Loucy (cell line): ENCODE data around the gene RAB11FIP5.

Source experiments
- H2AFZ ChIP-seq: fragments of 200-600 bp; sonication (generic); 2 replicates; pipeline ENCODE4 v1.6.0; 2016; ENCODE audit warnings: antibody characterized with exemption, mild to moderate bottlenecking, low read length, moderate library complexity
- H3F3A ChIP-seq: fragments of 200-600 bp; 2 replicates; pipeline ENCODE4 v1.6.0; 2016; ENCODE audit warnings: antibody characterized with exemption, low read depth, mild to moderate bottlenecking
- H3K27me3 ChIP-seq: fragments of 200-600 bp; sonication (generic); 2 replicates; pipeline ENCODE4 v1.6.1; 2014; ENCODE audit warnings: low read length, mild to moderate bottlenecking; ENCODE audit not compliant: insufficient read depth, poor library complexity, severe bottlenecking
- H3K36me3 ChIP-seq: fragments of 200-600 bp; sonication (generic); 2 replicates; pipeline ENCODE4 v1.6.1; 2016; ENCODE audit warnings: low read length; ENCODE audit not compliant: insufficient read depth
- H3K4me1 ChIP-seq: fragments of 200-600 bp; sonication (generic); 2 replicates; pipeline ENCODE4 v1.5.1; 2014; ENCODE audit warnings: low read length, mild to moderate bottlenecking; ENCODE audit not compliant: insufficient read depth, poor library complexity, severe bottlenecking
- H3K4me2 ChIP-seq: fragments of 200-600 bp; sonication (generic); 2 replicates; pipeline ENCODE4 v1.6.0; 2014; ENCODE audit warnings: antibody characterized with exemption, low read length, low read depth, mild to moderate bottlenecking; ENCODE audit not compliant: poor library complexity, severe bottlenecking
- H3K4me3 ChIP-seq: fragments of 200-600 bp; sonication (generic); 2 replicates; pipeline ENCODE4 v1.5.1; 2014; ENCODE audit warnings: low read length, mild to moderate bottlenecking, mixed read lengths; ENCODE audit not compliant: poor library complexity, severe bottlenecking
- H3K79me2 ChIP-seq: fragments of 200-600 bp; sonication (generic); 2 replicates; pipeline ENCODE4 v1.6.1; 2014; ENCODE audit warnings: low read length; ENCODE audit not compliant: insufficient read depth
- H3K9ac ChIP-seq: fragments of 200-600 bp; sonication (generic); 2 replicates; pipeline ENCODE4 v1.6.0; 2014; ENCODE audit warnings: mild to moderate bottlenecking, low read depth, low read length, moderate library complexity; ENCODE audit not compliant: poor library complexity, severe bottlenecking
- H3K9me2 ChIP-seq: fragments of 200-600 bp; sonication (generic); replicated peaks from 2 replicates; pipeline ENCODE4 v1.6.1; 2016; ENCODE audit warnings: low read depth, low read length, mixed read lengths
- H3K9me3 ChIP-seq: fragments of 200-600 bp; sonication (generic); 2 replicates; pipeline ENCODE4 v1.6.1; 2014; ENCODE audit warnings: mild to moderate bottlenecking, antibody characterized with exemption, low read length, low read depth; ENCODE audit not compliant: insufficient read depth
- H4K20me1 ChIP-seq: fragments of 200-600 bp; sonication (generic); 2 replicates; pipeline ENCODE4 v1.6.0; 2014; ENCODE audit warnings: antibody characterized with exemption, low read length, mild to moderate bottlenecking; ENCODE audit not compliant: insufficient read depth, poor library complexity, severe bottlenecking
- EZH2phosphoT487 ChIP-seq: fragments of 200-600 bp; IDR thresholded peaks from 2 replicates; pipeline ENCODE4 v1.6.1; 2018; ENCODE audit warnings: antibody characterized with exemption, mild to moderate bottlenecking, moderate library complexity, borderline replicate concordance
- TF ChIP-seq, protein P1 (sequence below): fragments of 200-600 bp; sonication (generic); conservative IDR thresholded peaks from 2 replicates; pipeline ENCODE4 v1.5.1; 2014; ENCODE audit warnings: mild to moderate bottlenecking, antibody characterized with exemption, low read length

Gene RAB11FIP5

DNA sequence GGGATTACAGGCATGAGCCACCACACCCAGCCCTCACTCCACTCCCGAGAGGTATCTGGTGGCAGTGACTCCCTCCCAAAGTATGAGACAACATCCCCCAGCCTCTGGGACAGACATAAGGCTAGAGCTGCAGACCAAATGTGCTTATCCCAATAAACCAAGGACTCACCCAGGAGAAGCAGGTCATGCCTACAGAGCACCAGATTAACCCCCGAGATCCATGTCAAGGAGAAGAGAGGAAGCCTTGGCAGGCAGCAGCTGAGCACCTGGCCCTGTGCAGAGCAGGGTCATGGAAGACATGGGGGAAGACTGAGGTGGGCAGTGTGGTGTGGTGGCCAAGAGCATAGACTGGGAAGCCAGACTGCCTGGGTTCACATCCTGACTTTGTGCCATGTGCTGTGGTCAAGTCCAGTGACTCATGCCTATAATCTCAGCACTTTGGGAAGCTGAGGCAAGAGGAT lies 7.2 kb downstream of the RAB11FIP5 start:
- peaks cover 14% of the 10 kb centered on the region; the same call in 1 of the 2 replicates for H3K79me2 ChIP-seq
- H3F3A ChIP-seq, result no peaks in the 10 kb centered on the region
- H3K9ac ChIP-seq, result no peak overlapping the region
- H3K36me3 ChIP-seq, result no peaks in the 10 kb centered on the region
- H4K20me1 ChIP-seq, result no peaks in the 10 kb centered on the region
- H3K4me1 ChIP-seq, result peaks cover 62% of the 10 kb centered on the region
- no peaks in the 10 kb centered on the region for H3K9me2 ChIP-seq
- no peak overlapping the region for H2AFZ ChIP-seq
- no peak overlapping the region for H3K4me3 ChIP-seq
- H3K4me2 ChIP-seq, result no peak overlapping the region
- no peaks in the 10 kb centered on the region for H3K9me3 ChIP-seq
- no peak for TF ChIP-seq EZH2phosphoT487
- TF ChIP-seq, protein P1, sequence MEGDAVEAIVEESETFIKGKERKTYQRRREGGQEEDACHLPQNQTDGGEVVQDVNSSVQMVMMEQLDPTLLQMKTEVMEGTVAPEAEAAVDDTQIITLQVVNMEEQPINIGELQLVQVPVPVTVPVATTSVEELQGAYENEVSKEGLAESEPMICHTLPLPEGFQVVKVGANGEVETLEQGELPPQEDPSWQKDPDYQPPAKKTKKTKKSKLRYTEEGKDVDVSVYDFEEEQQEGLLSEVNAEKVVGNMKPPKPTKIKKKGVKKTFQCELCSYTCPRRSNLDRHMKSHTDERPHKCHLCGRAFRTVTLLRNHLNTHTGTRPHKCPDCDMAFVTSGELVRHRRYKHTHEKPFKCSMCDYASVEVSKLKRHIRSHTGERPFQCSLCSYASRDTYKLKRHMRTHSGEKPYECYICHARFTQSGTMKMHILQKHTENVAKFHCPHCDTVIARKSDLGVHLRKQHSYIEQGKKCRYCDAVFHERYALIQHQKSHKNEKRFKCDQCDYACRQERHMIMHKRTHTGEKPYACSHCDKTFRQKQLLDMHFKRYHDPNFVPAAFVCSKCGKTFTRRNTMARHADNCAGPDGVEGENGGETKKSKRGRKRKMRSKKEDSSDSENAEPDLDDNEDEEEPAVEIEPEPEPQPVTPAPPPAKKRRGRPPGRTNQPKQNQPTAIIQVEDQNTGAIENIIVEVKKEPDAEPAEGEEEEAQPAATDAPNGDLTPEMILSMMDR, result no peak
- H3K27me3 ChIP-seq, result no peaks in the 10 kb centered on the region

DNA sequence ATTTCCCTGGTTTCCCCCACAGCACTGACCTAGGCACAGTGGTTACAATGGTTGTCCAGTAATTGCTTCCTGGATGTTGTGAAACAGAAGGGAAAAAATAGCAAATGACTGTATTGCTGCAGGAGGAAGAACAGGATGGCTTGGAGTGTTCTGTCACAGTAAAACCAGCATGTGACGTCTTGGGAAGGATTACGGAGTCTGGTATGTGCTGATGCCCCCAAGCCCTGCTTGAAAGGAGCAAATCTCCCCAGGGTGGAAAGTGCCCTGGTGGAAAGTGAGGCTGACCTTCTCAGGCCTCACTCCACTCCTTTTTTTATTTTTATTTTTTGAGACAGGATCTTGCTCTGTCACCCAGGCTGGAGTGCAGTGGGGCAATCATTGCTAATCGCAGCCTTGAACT lies 7.8 kb downstream of the RAB11FIP5 start:
- TF ChIP-seq, protein P1, result no peak
- Histone ChIP-seq H3K4me1 (peaks cover 56% of the 10 kb centered on the region), H3K4me2 (no peak overlapping the region), H3K4me3 (no peak overlapping the region), H4K20me1 (no peaks in the 10 kb centered on the region), H3K9ac (no peak overlapping the region), H3K79me2 (peaks cover 8% of the 10 kb centered on the region; the same call in 1 of the 2 replicates), H3K9me2 (no peaks in the 10 kb centered on the region), H2AFZ (no peak overlapping the region), H3F3A (no peaks in the 10 kb centered on the region), H3K9me3 (no peaks in the 10 kb centered on the region), H3K36me3 (no peaks in the 10 kb centered on the region), H3K27me3 (no peaks in the 10 kb centered on the region)

DNA sequence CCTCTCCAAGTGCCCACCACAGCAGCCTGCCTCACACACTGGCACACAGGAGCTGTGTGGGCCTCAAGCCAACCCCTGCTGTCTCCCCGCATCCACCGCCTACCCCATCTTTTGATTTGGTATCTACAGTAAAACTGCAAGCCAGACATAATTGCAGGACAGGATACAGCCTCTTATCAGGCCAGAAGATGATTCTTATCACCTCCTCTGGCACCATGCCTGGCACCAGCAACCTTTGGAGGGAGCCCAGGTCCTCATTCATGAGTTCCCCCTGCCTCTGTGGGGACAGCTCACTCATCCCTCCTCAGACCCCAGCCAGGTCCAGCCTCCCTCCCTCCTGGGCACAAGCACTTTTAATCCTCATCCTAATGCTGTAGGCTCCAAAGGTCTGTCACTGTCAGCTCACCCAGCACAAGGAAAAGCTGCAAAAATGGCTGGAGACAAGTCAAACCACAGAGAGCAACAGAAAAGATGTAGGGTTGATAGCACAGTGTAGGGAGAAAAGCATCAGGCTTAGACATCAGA lies 9.7 kb downstream of the RAB11FIP5 start:
- TF ChIP-seq EZH2phosphoT487, result no peak
- TF ChIP-seq, protein P1, result no peak
- peak overlapping the region; percentile 28 for H3K4me3 ChIP-seq
- peaks cover 11% of the 10 kb centered on the region; the same call in 1 of the 2 replicates for H3K79me2 ChIP-seq
- peak overlapping the region; percentile 40 for H3K9ac ChIP-seq
- H3K9me2 ChIP-seq, result no peaks in the 10 kb centered on the region
- no peak overlapping the region for H2AFZ ChIP-seq
- no peaks in the 10 kb centered on the region for H4K20me1 ChIP-seq
- no peaks in the 10 kb centered on the region for H3K9me3 ChIP-seq
- peak overlapping the region; percentile 53 for H3K4me2 ChIP-seq
- H3K4me1 ChIP-seq, result peaks cover 45% of the 10 kb centered on the region
- no peaks in the 10 kb centered on the region for H3K36me3 ChIP-seq
- H3K27me3 ChIP-seq, result no peaks in the 10 kb centered on the region
- no peaks in the 10 kb centered on the region for H3F3A ChIP-seq
